ENCODE data around the gene SIM1. TPM values are rescaled to one million over a fixed set of nuclear protein-coding genes. Genes with fewer than 3 reads are reported as not detected.
"Not testable (repeated sequence)": the region's sequence is repeated elsewhere in the genome, so short reads cannot be mapped to it uniquely, and the experiment has no call there.

The SIM1 gene
- total RNA-seq, 1 donor from 2014 or later = 29.7 TPM

DNA sequence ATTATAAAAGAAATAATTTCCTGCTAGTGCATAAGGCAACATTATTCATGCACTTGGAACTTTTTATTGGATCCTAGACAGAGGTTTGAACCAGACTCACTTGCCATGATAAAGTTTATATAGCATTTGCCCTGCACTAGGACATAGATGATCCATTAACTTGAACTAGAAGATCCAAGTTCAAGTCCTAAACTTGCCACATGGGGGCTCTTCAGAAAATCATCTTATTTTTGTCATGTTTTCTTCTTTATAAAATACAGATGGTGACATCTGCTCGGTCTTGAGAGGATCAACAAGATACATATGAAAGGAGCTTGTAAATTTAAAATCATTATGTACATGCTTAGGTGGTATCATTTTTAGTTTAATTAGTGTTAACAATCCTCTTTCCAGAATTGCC, 94.5 kb downstream of the SIM1 start:
- no peak for DNase-seq (ENCODE audit: low read depth)

DNA sequence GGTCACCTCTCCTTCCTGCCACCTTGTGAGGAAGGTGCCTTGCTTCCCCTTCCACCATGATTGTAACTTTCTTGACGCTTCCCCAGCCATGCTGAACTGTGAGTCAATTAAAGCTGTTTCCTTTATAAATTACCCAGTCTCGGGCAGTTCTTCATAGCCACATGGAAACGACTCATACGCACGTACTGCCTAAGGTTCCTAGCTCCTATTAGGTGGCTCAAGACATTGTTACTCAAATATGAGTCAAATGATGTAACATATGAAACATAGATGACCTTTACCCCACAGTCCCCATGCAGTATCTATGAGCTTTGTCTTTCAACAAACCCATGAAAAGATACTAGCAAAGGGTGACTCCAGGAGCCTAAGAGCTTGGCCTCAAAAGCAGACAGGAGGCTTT, 98.3 kb downstream of the SIM1 start:
- no peak for DNase-seq (ENCODE audit: low read depth)

DNA sequence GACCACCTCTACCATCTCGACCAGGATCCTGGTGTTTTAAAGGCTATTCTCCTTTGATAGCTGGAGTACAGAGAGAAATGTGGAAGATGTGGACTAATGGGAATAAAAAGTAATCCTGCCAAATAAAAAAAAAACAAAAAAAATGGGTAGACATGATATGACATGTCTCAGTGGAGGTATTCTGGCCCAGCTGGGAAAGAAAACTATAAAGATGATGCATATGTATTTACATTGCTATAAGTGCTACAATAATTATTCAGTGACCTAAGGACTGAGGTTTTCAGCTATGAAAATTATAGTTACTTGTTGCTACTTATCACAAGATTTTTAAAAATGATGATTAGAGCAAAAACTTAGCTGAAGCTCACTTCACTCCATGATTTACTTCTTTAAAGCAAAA, 101.1 kb downstream of the SIM1 start:
- DNase-seq (ENCODE audit: low read depth) = no peak

GRCh38 chr6:100354736-100355641, 109.7 kb downstream of the SIM1 start:
- not testable (repeated sequence) for DNase-seq (ENCODE audit: low read depth)

GRCh38 chr6:100353276-100354015, 111.3 kb downstream of the SIM1 start:
- DNase-seq (ENCODE audit: low read depth) = peak; percentile 71

DNA sequence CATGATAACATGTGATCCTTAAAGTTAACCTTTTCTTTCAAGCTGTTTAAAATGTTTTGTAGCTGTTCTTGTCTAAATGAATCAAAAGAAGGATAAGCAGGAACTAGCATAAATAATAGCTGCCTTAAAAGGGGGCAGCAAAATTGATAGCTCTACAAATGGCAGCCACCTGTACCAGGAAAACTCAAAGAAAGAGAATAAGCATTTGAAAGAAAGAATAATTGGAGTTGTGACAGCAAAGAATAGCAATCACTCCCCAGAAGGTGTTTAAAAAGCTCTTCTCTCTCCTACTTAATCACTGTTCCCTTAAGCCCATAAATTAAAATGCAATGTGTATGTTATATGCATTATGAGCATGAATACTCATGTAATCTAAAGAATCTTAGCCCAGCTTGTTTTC, 114.6 kb downstream of the SIM1 start:
- DNase-seq (ENCODE audit: low read depth) = no peak

GRCh38 chr6:100349366-100349765, 115.4 kb downstream of the SIM1 start:
- no peak for DNase-seq (ENCODE audit: low read depth)

DNA sequence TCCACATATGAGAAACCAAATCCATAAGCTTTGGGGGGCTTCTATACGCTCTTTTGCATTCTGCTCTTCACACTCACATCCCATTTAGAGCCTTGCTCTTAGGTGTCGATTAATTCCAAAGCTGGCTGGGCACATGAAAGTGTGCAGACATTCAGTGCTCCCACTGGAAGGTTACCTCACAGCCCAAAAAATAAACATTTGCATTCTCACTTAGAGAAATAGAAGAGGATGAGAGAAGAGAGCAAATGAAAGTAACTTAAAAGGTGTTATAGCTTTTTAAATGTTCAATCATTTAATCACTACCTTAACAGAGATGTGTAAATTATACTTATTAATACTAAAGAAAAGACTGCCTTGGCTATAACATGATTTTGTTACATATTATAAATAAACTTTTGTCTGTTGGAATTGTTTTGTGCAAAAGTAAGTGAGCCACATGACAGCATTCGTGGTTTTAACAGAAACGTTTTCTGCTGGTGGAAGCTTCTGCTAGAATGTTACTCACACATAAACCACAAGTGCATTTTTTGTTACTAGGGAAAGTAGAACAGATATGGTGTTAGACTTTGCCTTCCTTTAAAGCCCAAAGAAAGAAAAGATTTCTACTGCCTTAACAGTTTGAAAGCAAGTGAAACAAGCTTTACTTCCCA, 116.7 kb downstream of the SIM1 start:
- DNase-seq (ENCODE audit: low read depth) = peak; percentile 60

GRCh38 chr6:100346828-100347227, 117.9 kb downstream of the SIM1 start:
- peak; percentile 52 for DNase-seq (ENCODE audit: low read depth)

GRCh38 chr6:100346203-100346602, 118.5 kb downstream of the SIM1 start:
- peak; percentile 62 for DNase-seq (ENCODE audit: low read depth)

- peak; percentile 83 for DNase-seq (ENCODE audit: low read depth)
Observed at GRCh38 chr6:100344761-100345160, 120.0 kb downstream of the SIM1 start.

DNA sequence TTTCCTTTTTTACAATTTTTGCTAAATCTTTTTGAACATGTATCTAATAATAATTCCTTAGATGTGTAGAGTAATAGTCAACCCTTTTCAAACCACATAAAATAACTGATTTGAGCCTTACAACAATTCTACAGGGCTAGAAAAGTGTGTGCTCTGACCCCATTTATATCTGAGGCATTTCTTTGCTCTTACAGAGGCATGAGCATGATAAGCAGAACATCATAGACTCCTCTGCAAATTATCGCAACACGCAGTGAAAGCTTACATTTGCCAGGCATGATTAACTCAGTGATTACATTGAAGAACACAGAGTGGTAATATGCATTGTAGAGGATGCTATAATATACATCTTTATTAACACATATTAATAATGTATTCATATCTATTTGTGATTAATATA, 120.4 kb downstream of the SIM1 start:
- DNase-seq (ENCODE audit: low read depth) = peak; percentile 31

GRCh38 chr6:100343316-100344077, 121.2 kb downstream of the SIM1 start:
- DNase-seq (ENCODE audit: low read depth) = peak; percentile 94

DNA sequence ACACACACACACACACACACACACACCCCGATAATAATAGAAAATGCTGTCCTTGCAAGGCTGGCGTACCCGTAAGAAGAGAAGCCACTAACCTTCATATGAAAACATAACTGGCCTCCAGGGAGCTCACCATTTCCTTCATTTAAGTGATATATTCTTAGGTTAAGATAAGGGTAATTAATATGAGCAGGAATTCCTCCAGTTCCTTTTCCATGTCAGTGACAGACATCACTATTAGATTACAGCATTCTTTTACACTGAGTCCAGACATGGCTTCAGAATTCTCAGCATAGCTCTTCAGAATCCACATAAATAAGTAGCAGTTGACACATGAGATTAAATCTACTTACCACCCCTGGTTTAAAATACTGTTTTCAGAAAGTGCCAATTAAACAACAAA, 121.9 kb downstream of the SIM1 start:
- peak; percentile 85 for DNase-seq (ENCODE audit: low read depth)

- DNase-seq (ENCODE audit: low read depth) = no peak
Observed at GRCh38 chr6:100339574-100340255, 125.0 kb downstream of the SIM1 start.

DNA sequence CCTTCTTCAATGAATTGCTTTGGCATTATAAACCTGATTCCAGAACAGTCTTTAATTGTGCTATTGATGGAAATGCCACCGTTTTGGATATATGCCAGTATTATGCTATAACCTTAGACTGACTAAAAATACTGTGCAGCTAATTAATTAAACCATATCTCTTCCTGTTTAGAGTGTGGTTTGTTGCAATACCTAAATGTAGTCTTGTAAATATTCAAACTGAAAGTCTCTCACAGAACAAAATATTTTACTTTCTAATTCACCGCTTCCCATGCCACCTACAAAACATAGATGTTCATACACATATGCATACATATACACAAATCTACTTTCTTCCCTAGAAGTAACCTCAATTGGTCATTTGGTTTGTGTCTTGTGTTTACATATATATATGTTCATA, 126.6 kb downstream of the SIM1 start:
- no peak for DNase-seq (ENCODE audit: low read depth)

- no peak for DNase-seq (ENCODE audit: low read depth)
Observed at GRCh38 chr6:100336876-100337275, 127.8 kb downstream of the SIM1 start.

DNA sequence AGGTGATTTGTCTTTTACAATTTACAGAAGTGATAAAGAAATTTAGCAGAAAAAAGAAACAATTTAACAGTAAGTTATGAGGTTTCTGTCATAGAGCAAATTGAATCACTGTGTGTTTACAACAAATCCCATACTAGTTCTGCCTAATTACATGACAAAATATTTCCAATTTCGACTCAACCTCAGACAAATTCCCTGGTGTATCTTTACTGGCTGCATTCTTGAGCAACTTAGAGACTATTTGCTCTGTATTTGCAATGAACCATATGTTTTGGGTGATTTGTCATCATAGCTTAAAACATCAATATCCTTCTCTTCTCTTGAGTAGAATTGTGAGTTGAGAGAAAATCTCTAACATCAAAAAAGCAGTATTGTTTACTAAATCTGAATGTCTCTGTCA, 128.7 kb downstream of the SIM1 start:
- DNase-seq (ENCODE audit: low read depth) = no peak

Data from myocyte (in vitro differentiated cells).